ENCODE results near the gene PI4K2B.

- TF ChIP-seq POLR2A (IDR thresholded peaks at IDR 0.05; ENCODE audit: borderline replicate concordance, extremely low read depth, insufficient read depth, insufficient read length) (no peak), CTCF (IDR thresholded peaks at IDR 0.05 in 2 of 3, conservative IDR thresholded peaks at IDR 0.05 in 1 of 3; ENCODE audit: borderline replicate concordance in 1 of 3, insufficient read depth in 1 of 3, low read depth in 2 of 3, low read length in 2 of 3) (no peak), TCF7L2 (IDR thresholded peaks at IDR 0.05; ENCODE audit: borderline replicate concordance, extremely low read depth, insufficient read depth, insufficient read length) (no peak), REST (IDR thresholded peaks at IDR 0.05; ENCODE audit: low read depth) (no peak), YY1 (IDR thresholded peaks at IDR 0.05; ENCODE audit: extremely low read depth, insufficient replicate concordance, low read depth, low read length) (no peak), POLR2AphosphoS5 (IDR thresholded peaks at IDR 0.05; ENCODE audit: low read depth, low read length) (no peak), CEBPB (IDR thresholded peaks at IDR 0.05; ENCODE audit: low read depth) (no peak), EZH2phosphoT487 (IDR thresholded peaks at IDR 0.05; ENCODE audit: borderline replicate concordance) (no peak), ZBTB33 (IDR thresholded peaks at IDR 0.05; ENCODE audit: extremely low read depth, insufficient replicate concordance, low read length) (no peak), EZH2 (IDR thresholded peaks at IDR 0.05) (no peak), EGR1 (IDR thresholded peaks at IDR 0.05; ENCODE audit: low read depth) (no peak), SP1 (IDR thresholded peaks at IDR 0.05; ENCODE audit: low read depth) (no peak), ATF3 (IDR thresholded peaks at IDR 0.05) (no peak), SRF (IDR thresholded peaks at IDR 0.05; ENCODE audit: low read depth) (no peak)
Observed at GRCh38 chr4:25303578-25303977, 69.7 kb downstream of the PI4K2B start.
